Activated naive CD8-positive, alpha-beta T cell treated with anti-CD3 and anti-CD28 coated beads for 36 hours (primary cell): ENCODE results near the gene SFT2D1. TPM values are rescaled to one million over a fixed set of nuclear protein-coding genes. Genes with fewer than 3 reads are reported as not detected.
"Not testable (repeated sequence)": the region's sequence is repeated elsewhere in the genome, so short reads cannot be mapped to it uniquely, and the experiment has no call there.

Experiments
- DNase-seq: peaks from one replicate; pipeline ENCODE4 v3.0.0; 2021
- H3K27ac Mint-ChIP-seq: one replicate; pipeline ENCODE4 v1.8.0; 2022; ENCODE audit warnings: mild to moderate bottlenecking, moderate library complexity, mixed read lengths
- H3K27me3 Mint-ChIP-seq: one replicate; pipeline ENCODE4 v1.8.0; 2022; ENCODE audit warnings: mild to moderate bottlenecking, mixed read lengths
- H3K36me3 Mint-ChIP-seq: one replicate; pipeline ENCODE4 v1.8.0; 2021; ENCODE audit warnings: mild to moderate bottlenecking, mixed read lengths
- H3K4me1 Mint-ChIP-seq: one replicate; pipeline ENCODE4 v1.8.0; 2021; ENCODE audit warnings: mixed read lengths
- H3K4me3 Mint-ChIP-seq: one replicate; pipeline ENCODE4 v1.8.0; 2022; ENCODE audit warnings: mild to moderate bottlenecking, moderate library complexity, mixed read lengths
- H3K9me3 Mint-ChIP-seq: one replicate; pipeline ENCODE4 v1.8.0; 2022; ENCODE audit warnings: mixed read lengths
- total RNA-seq, 2 experiments: library from RNA; stranded (reverse); gene quantifications; one replicate each; pipeline ENCODE4 v1.2.3, GENCODE V29; 2021

SFT2D1 gene
- total RNA-seq, result 10 to 100 TPM; 46.3 to 47.5 TPM

- Mint-ChIP-seq H3K4me3 (peak within 1 kb of the TSS; percentile 83), H3K36me3 (no peaks in the 10 kb centered on the region)
Observed at GRCh38 chr6:166342349-166343149, at the start of gene SFT2D1. Gene SFT2D1 (minus strand): TSS chr6:166342545. CDS start chr6:166342481, 64 bp downstream.

GRCh38 chr6:166389119-166389518, 46.8 kb upstream of the SFT2D1 start:
- Mint-ChIP-seq H3K4me3 (no peak overlapping the region), H3K27me3 (no peaks in the 10 kb centered on the region), H3K9me3 (no peaks in the 10 kb centered on the region), H3K4me1 (peaks cover 4% of the 10 kb centered on the region), H3K36me3 (no peaks in the 10 kb centered on the region), H3K27ac (no peak overlapping the region)
- no peak for DNase-seq

More at GRCh38 chr6:166342349-166343149, at the start of gene SFT2D1:
- Mint-ChIP-seq H3K4me1 (peaks cover 9% of the 10 kb centered on the region), H3K27me3 (peaks cover 5% of the 10 kb centered on the region), H3K27ac (peak within 1 kb of the TSS; percentile 90), H3K9me3 (no peaks in the 10 kb centered on the region)
- DNase-seq, result peak; percentile 85

GRCh38 chr6:166388290-166389004, 46.1 kb upstream of the SFT2D1 start:
- H3K36me3 Mint-ChIP-seq, result no peaks in the 10 kb centered on the region
- no peak overlapping the region for H3K27ac Mint-ChIP-seq
- H3K27me3 Mint-ChIP-seq, result no peaks in the 10 kb centered on the region
- no peaks in the 10 kb centered on the region for H3K9me3 Mint-ChIP-seq
- H3K4me3 Mint-ChIP-seq, result no peak overlapping the region
- H3K4me1 Mint-ChIP-seq, result peaks cover 4% of the 10 kb centered on the region
- DNase-seq, result no peak

- Mint-ChIP-seq H3K9me3 (no peaks in the 10 kb centered on the region), H3K27me3 (no peaks in the 10 kb centered on the region), H3K4me3 (no peak overlapping the region), H3K4me1 (peaks cover 4% of the 10 kb centered on the region), H3K36me3 (no peaks in the 10 kb centered on the region), H3K27ac (no peak overlapping the region)
- DNase-seq, result no peak
Observed at GRCh38 chr6:166387642-166388289, 45.4 kb upstream of the SFT2D1 start.

GRCh38 chr6:166387098-166387497, 44.8 kb upstream of the SFT2D1 start:
- H3K4me3 Mint-ChIP-seq, H3K36me3 Mint-ChIP-seq, H3K27ac Mint-ChIP-seq, H3K27me3 Mint-ChIP-seq, H3K4me1 Mint-ChIP-seq, H3K9me3 Mint-ChIP-seq, DNase-seq: not testable (repeated sequence)

- peaks cover 11% of the 10 kb centered on the region for H3K4me1 Mint-ChIP-seq
- no peaks in the 10 kb centered on the region for H3K36me3 Mint-ChIP-seq
- no peaks in the 10 kb centered on the region for H3K9me3 Mint-ChIP-seq
- DNase-seq, result no peak
- no peak overlapping the region for H3K27ac Mint-ChIP-seq
- H3K27me3 Mint-ChIP-seq, result no peaks in the 10 kb centered on the region
- H3K4me3 Mint-ChIP-seq, result no peak overlapping the region
Observed at GRCh38 chr6:166386111-166386510, 43.8 kb upstream of the SFT2D1 start.

- H3K36me3 Mint-ChIP-seq, H3K9me3 Mint-ChIP-seq, H3K27me3 Mint-ChIP-seq: not testable (repeated sequence)
- Mint-ChIP-seq H3K4me3 (peak overlapping the region; percentile 81), H3K27ac (peak overlapping the region; percentile 82), H3K4me1 (peaks cover 14% of the 10 kb centered on the region)
- peak; percentile 40 for DNase-seq
Observed at GRCh38 chr6:166383802-166384363, 41.5 kb upstream of the SFT2D1 start.

GRCh38 chr6:166382933-166383801, 40.8 kb upstream of the SFT2D1 start, which contains the start of gene MPC1:
Gene MPC1 (minus strand): TSS chr6:166382940. CDS start chr6:166382876, 64 bp downstream.
- no peaks in the 10 kb centered on the region for H3K27me3 Mint-ChIP-seq

GRCh38 chr6:166382500-166382932, 40.2 kb upstream of the SFT2D1 start:
- H3K4me3 Mint-ChIP-seq, result peak overlapping the region; percentile 86

More at GRCh38 chr6:166382933-166383801, 40.8 kb upstream of the SFT2D1 start, which contains the start of gene MPC1:
- Mint-ChIP-seq H3K27ac (peak within 1 kb of the TSS; percentile 82), H3K4me1 (peaks cover 14% of the 10 kb centered on the region), H3K4me3 (peak within 1 kb of the TSS; percentile 86), H3K36me3 (no peaks in the 10 kb centered on the region), H3K9me3 (no peaks in the 10 kb centered on the region)
- peak; percentile 98 for DNase-seq

GRCh38 chr6:166381733-166382499, 39.6 kb upstream of the SFT2D1 start:
- H3K36me3 Mint-ChIP-seq, result no peaks in the 10 kb centered on the region
- no peaks in the 10 kb centered on the region for H3K9me3 Mint-ChIP-seq
- peak overlapping the region; percentile 76 for H3K27ac Mint-ChIP-seq
- DNase-seq, result peak; percentile 79
- peaks cover 14% of the 10 kb centered on the region for H3K4me1 Mint-ChIP-seq
- peak overlapping the region; percentile 86 for H3K4me3 Mint-ChIP-seq
- no peaks in the 10 kb centered on the region for H3K27me3 Mint-ChIP-seq

More at GRCh38 chr6:166382500-166382932, 40.2 kb upstream of the SFT2D1 start:
- no peaks in the 10 kb centered on the region for H3K36me3 Mint-ChIP-seq
- DNase-seq, result no peak
- H3K27me3 Mint-ChIP-seq, result no peaks in the 10 kb centered on the region
- no peaks in the 10 kb centered on the region for H3K9me3 Mint-ChIP-seq
- peaks cover 14% of the 10 kb centered on the region for H3K4me1 Mint-ChIP-seq
- H3K27ac Mint-ChIP-seq, result peak overlapping the region; percentile 76

GRCh38 chr6:166381381-166381732, 39.0 kb upstream of the SFT2D1 start:
- H3K9me3 Mint-ChIP-seq, result no peaks in the 10 kb centered on the region
- no peak for DNase-seq
- H3K27ac Mint-ChIP-seq, result peak overlapping the region; percentile 76
- H3K4me1 Mint-ChIP-seq, result peaks cover 14% of the 10 kb centered on the region
- no peaks in the 10 kb centered on the region for H3K36me3 Mint-ChIP-seq
- peak overlapping the region; percentile 86 for H3K4me3 Mint-ChIP-seq
- H3K27me3 Mint-ChIP-seq, result no peaks in the 10 kb centered on the region

GRCh38 chr6:166379800-166380199, 37.5 kb upstream of the SFT2D1 start:
- no peak for DNase-seq
- no peaks in the 10 kb centered on the region for H3K9me3 Mint-ChIP-seq
- H3K4me3 Mint-ChIP-seq, result no peak overlapping the region
- peaks cover 25% of the 10 kb centered on the region for H3K4me1 Mint-ChIP-seq
- peaks cover 5% of the 10 kb centered on the region for H3K36me3 Mint-ChIP-seq
- H3K27me3 Mint-ChIP-seq, result no peaks in the 10 kb centered on the region
- no peak overlapping the region for H3K27ac Mint-ChIP-seq

GRCh38 chr6:166379103-166379586, 36.8 kb upstream of the SFT2D1 start:
- Mint-ChIP-seq H3K9me3 (no peaks in the 10 kb centered on the region), H3K27me3 (no peaks in the 10 kb centered on the region), H3K4me1 (peaks cover 24% of the 10 kb centered on the region), H3K36me3 (peaks cover 8% of the 10 kb centered on the region), H3K4me3 (no peak overlapping the region), H3K27ac (no peak overlapping the region)
- DNase-seq, result no peak
